Measurements from ENCODE around the gene SDHA.

DNA sequence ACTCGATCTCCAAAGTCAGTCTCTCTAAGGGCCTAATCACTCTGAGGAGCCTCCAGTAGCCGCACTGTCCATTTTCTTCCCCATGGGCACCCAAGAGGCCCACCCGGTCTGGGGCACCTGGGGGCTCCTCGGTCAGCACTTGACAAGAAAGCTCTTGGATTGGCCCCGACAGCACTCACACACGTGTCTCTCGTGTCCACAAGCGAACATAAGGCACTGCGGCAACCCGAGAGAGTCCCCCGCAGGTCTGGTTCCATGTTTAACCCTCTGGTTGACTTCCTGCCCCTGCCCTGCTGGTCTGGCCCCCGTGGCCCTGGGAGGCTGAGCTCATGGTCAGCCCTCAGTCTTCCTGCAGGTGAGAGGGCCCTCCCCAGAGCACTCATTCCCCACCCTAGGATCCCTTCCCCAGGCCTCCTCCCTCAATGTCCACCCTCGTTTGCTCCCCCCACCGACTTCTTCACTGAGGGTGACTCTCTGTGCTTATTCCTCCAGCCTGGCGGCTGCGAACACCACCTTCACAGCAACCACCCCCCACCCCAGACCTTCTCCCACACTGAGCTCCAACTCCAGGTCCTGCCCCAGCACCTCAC lies 43.1 kb upstream of the SDHA start:
- no peak for TF ChIP-seq NFIC (IDR thresholded peaks at IDR 0.05)
- no peak for TF ChIP-seq CEBPB (IDR thresholded peaks at IDR 0.05)
- no peak for TF ChIP-seq TAF1 (IDR thresholded peaks at IDR 0.05; ENCODE audit: low read depth)
- TF ChIP-seq, protein P1, sequence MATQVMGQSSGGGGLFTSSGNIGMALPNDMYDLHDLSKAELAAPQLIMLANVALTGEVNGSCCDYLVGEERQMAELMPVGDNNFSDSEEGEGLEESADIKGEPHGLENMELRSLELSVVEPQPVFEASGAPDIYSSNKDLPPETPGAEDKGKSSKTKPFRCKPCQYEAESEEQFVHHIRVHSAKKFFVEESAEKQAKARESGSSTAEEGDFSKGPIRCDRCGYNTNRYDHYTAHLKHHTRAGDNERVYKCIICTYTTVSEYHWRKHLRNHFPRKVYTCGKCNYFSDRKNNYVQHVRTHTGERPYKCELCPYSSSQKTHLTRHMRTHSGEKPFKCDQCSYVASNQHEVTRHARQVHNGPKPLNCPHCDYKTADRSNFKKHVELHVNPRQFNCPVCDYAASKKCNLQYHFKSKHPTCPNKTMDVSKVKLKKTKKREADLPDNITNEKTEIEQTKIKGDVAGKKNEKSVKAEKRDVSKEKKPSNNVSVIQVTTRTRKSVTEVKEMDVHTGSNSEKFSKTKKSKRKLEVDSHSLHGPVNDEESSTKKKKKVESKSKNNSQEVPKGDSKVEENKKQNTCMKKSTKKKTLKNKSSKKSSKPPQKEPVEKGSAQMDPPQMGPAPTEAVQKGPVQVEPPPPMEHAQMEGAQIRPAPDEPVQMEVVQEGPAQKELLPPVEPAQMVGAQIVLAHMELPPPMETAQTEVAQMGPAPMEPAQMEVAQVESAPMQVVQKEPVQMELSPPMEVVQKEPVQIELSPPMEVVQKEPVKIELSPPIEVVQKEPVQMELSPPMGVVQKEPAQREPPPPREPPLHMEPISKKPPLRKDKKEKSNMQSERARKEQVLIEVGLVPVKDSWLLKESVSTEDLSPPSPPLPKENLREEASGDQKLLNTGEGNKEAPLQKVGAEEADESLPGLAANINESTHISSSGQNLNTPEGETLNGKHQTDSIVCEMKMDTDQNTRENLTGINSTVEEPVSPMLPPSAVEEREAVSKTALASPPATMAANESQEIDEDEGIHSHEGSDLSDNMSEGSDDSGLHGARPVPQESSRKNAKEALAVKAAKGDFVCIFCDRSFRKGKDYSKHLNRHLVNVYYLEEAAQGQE (IDR thresholded peaks at IDR 0.05; ENCODE audit: low read depth) = no peak
- TF ChIP-seq ZBTB7A (IDR thresholded peaks at IDR 0.05; ENCODE audit: low read depth) = no peak
